Liver (tissue), 9 donors: ENCODE data around the gene MRPS23. TPM values are rescaled to one million over a fixed set of nuclear protein-coding genes. Genes with fewer than 3 reads are reported as not detected.

Experiments used
- DNase-seq: peaks from one replicate; pipeline ENCODE4 v3.0.0-alpha.2; 2017; ENCODE audit warnings: low spot score
- H3K27ac ChIP-seq, 2 donors: one replicate each; pipeline ENCODE4 v1.7.0; 2013; ENCODE audit warnings: inconsistent platforms in 2 of 2, low read length in 2 of 2, control low read depth in 1 of 2, low read depth in 1 of 2, mild to moderate bottlenecking in 1 of 2
- H3K27me3 ChIP-seq, 4 donors: one replicate each; pipeline versions ENCODE4 v1.6.1 to v1.7.0; 2013; ENCODE audit warnings: low read length in 3 of 4, inconsistent platforms in 1 of 4, mild to moderate bottlenecking in 1 of 4, moderate library complexity in 1 of 4; ENCODE audit not compliant: control insufficient read depth in 4 of 4, insufficient read depth in 4 of 4
- H3K36me3 ChIP-seq, 4 donors: one replicate each; pipeline versions ENCODE4 v1.6.1 to v1.7.0; 2013; ENCODE audit warnings: low read length in 3 of 4, mild to moderate bottlenecking in 3 of 4, low read depth in 1 of 4, moderate library complexity in 1 of 4; ENCODE audit not compliant: control insufficient read depth in 4 of 4, insufficient read depth in 3 of 4
- H3K4me1 ChIP-seq, 4 donors: one replicate each; pipeline versions ENCODE4 v1.6.1 to v1.7.0; 2013; ENCODE audit warnings: low read length in 3 of 4, mild to moderate bottlenecking in 3 of 4, moderate library complexity in 1 of 4; ENCODE audit not compliant: control insufficient read depth in 4 of 4, insufficient read depth in 4 of 4
- H3K4me3 ChIP-seq, 3 donors: one replicate each; pipeline versions ENCODE4 v1.6.1 to v1.7.0; 2013; ENCODE audit warnings: low read length in 3 of 3, control low read depth in 1 of 3, low read depth in 1 of 3, mild to moderate bottlenecking in 1 of 3
- H3K9ac ChIP-seq, 2 donors: one replicate each; pipeline ENCODE4 v1.7.0; 2013; ENCODE audit warnings: low read length in 2 of 2, mild to moderate bottlenecking in 2 of 2, moderate library complexity in 2 of 2, control low read depth in 1 of 2, low read depth in 1 of 2
- H3K9me3 ChIP-seq, 4 donors: one replicate each; pipeline versions ENCODE4 v1.6.1 to v1.7.0; 2013; ENCODE audit warnings: low read length in 3 of 4; ENCODE audit not compliant: control insufficient read depth in 4 of 4
- CTCF ChIP-seq: fragments of 150-350 bp; IDR thresholded peaks from 2 replicates; pipeline ENCODE4 v1.5.1; 2017; ENCODE audit warnings: improper control_type of control experiment, low read depth, low read length; ENCODE audit not compliant: missing input control
- EGR1 ChIP-seq, 2 donors: IDR thresholded peaks; 2 replicates each; pipeline ENCODE4 v1.6.1; 2016 to 2018; ENCODE audit warnings: antibody characterized with exemption in 2 of 2, low read depth in 2 of 2
- FOXA1 ChIP-seq: IDR thresholded peaks from 2 replicates; pipeline ENCODE4 v1.6.1; 2016; ENCODE audit warnings: antibody characterized with exemption
- FOXA2 ChIP-seq: IDR thresholded peaks from 2 replicates; pipeline ENCODE4 v1.6.1; 2016; ENCODE audit warnings: antibody characterized with exemption
- GABPA ChIP-seq, 2 donors: IDR thresholded peaks in 1 of 2; conservative IDR thresholded peaks in 1 of 2; 2 replicates each; pipeline ENCODE4 v1.6.1; 2016; ENCODE audit warnings: antibody characterized with exemption in 2 of 2, mild to moderate bottlenecking in 1 of 2, moderate library complexity in 1 of 2
- HNF4A ChIP-seq, 2 donors: conservative IDR thresholded peaks; 2 replicates each; pipeline ENCODE4 v1.6.1; 2016; ENCODE audit warnings: antibody characterized with exemption in 2 of 2, mild to moderate bottlenecking in 2 of 2
- JUND ChIP-seq, 2 donors: IDR thresholded peaks; 2 replicates each; pipeline ENCODE4 v1.6.1; 2016; ENCODE audit warnings: antibody characterized with exemption in 2 of 2
- MAX ChIP-seq: IDR thresholded peaks from 2 replicates; pipeline ENCODE4 v1.6.1; 2016; ENCODE audit warnings: antibody characterized with exemption
- NR2F2 ChIP-seq: IDR thresholded peaks from 2 replicates; pipeline ENCODE4 v1.6.1; 2016; ENCODE audit warnings: antibody characterized with exemption
- RAD21 ChIP-seq, 2 donors: IDR thresholded peaks; 2 replicates each; pipeline ENCODE4 v1.6.1; 2016; ENCODE audit warnings: antibody characterized with exemption in 2 of 2, mild to moderate bottlenecking in 2 of 2
- REST ChIP-seq: IDR thresholded peaks from 2 replicates; pipeline ENCODE4 v1.6.1; 2016; ENCODE audit warnings: antibody characterized with exemption, mild to moderate bottlenecking
- RXRA ChIP-seq, 2 donors: IDR thresholded peaks; 2 replicates each; pipeline ENCODE4 v1.6.1; 2017 to 2018; ENCODE audit warnings: antibody characterized with exemption in 2 of 2, mild to moderate bottlenecking in 1 of 2
- SP1 ChIP-seq: IDR thresholded peaks from 2 replicates; pipeline ENCODE4 v1.6.1; 2018; ENCODE audit warnings: antibody characterized with exemption, mild to moderate bottlenecking
- YY1 ChIP-seq: IDR thresholded peaks from 2 replicates; pipeline ENCODE4 v1.6.1; 2016; ENCODE audit warnings: antibody characterized with exemption, mild to moderate bottlenecking
- ZBTB33 ChIP-seq: IDR thresholded peaks from 2 replicates; pipeline ENCODE4 v1.6.1; 2016; ENCODE audit warnings: antibody characterized with exemption
- WGBS: extraction: QIAGEN DNeasy Blood & Tissue Kit; methylation state at CpG from one replicate; pipeline ENCODE4 v1.1.7; 2013; 5-methylcytosine and 5-hydroxymethylcytosine counted together
- polyA plus RNA-seq, 2 donors: library from polyadenylated mRNA; stranded (reverse) in 1 of 2; unstranded in 1 of 2; fragments of 200-250 nt in 1 of 2; fragments of >200 nt in 1 of 2; fragmentation: Nextera tagmentation in 1 of 2; extraction: Ambion mirVana in 1 of 2; gene quantifications; one replicate each; pipeline versions ENCODE4 v1.2.1 to v1.2.3, GENCODE V29; 2013 to 2015
- total RNA-seq, 2 donors: library from RNA; depleted of rRNA; stranded (reverse); fragments of >200 nt; gene quantifications; one replicate each; pipeline ENCODE4 v1.2.3, GENCODE V29; 2014
- TF ChIP-seq, protein P1 (sequence below): IDR thresholded peaks from 2 replicates; pipeline ENCODE4 v1.6.1; 2016; ENCODE audit warnings: antibody characterized with exemption
- donor health status: healthy.
- donor health status: healthy.
- donor health status: healthy.
- donor health status: healthy.
- donor health status: healthy.

The MRPS23 gene
- total and polyA plus RNA-seq, 4 donors: 9.8 to 24.3 (median 16.9) TPM

DNA sequence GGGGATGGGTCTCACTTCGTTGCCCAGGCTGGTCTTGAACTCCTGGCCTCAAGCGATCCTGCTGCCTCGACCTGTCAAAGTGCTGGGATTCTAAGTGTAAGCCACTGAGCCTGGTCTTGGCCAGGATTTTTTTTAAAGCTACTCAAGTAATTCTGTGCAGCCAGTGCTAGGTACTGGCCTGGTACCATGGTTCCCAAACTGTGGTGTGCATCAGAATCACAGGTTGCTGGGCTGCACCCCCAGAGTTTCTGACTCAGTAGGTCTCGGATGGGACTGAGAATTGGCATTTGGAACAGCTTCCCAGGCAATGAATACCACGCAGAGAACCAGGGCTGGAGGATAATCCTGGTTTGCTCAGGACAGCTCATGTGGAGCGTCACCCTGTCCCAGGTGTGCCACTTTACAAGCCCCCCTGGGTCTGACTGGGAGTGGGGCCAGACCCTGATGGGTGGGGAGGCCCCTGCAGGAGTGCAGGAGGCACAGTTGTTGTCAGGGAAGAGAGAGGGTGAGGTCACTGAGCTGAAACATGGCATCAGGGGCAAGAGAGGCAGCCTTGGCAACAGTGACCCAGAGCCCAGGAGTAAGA lies 10.7 kb upstream of the MRPS23 start:
- Histone ChIP-seq H3K9me3 (no peaks in the 10 kb centered on the region), H3K27ac (no peak overlapping the region), H3K4me3 (no peak overlapping the region), H3K27me3 (no peaks in the 10 kb centered on the region), H3K36me3 (no peaks in the 10 kb centered on the region), H3K9ac (no peak overlapping the region), H3K4me1 (peaks cover 9 to 19% (median 14%) of the 10 kb centered on the region in 4 donors)
- WGBS: 78% methylated on average over 6 of the region's 6 CpGs
- no peak for TF ChIP-seq MAX
- no peak for TF ChIP-seq ZBTB33
- TF ChIP-seq, protein P1, sequence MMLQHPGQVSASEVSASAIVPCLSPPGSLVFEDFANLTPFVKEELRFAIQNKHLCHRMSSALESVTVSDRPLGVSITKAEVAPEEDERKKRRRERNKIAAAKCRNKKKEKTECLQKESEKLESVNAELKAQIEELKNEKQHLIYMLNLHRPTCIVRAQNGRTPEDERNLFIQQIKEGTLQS: no peak
- TF ChIP-seq YY1: no peak
- TF ChIP-seq FOXA1: no peak
- TF ChIP-seq EGR1 (IDR thresholded peaks at IDR 0.05; ENCODE audit: low read depth in 2 of 2): no peak
- TF ChIP-seq JUND (IDR thresholded peaks at IDR 0.05): no peak
- no peak for TF ChIP-seq SP1
- TF ChIP-seq RAD21 (IDR thresholded peaks at IDR 0.05): no peak
- TF ChIP-seq NR2F2: no peak
- no peak for TF ChIP-seq HNF4A (conservative IDR thresholded peaks at IDR 0.05)
- no peak for TF ChIP-seq FOXA2
- TF ChIP-seq GABPA (IDR thresholded peaks at IDR 0.05 in 1 of 2, conservative IDR thresholded peaks at IDR 0.05 in 1 of 2): no peak
- no peak for TF ChIP-seq RXRA (IDR thresholded peaks at IDR 0.05)
- DNase-seq: peak; percentile 30

DNA sequence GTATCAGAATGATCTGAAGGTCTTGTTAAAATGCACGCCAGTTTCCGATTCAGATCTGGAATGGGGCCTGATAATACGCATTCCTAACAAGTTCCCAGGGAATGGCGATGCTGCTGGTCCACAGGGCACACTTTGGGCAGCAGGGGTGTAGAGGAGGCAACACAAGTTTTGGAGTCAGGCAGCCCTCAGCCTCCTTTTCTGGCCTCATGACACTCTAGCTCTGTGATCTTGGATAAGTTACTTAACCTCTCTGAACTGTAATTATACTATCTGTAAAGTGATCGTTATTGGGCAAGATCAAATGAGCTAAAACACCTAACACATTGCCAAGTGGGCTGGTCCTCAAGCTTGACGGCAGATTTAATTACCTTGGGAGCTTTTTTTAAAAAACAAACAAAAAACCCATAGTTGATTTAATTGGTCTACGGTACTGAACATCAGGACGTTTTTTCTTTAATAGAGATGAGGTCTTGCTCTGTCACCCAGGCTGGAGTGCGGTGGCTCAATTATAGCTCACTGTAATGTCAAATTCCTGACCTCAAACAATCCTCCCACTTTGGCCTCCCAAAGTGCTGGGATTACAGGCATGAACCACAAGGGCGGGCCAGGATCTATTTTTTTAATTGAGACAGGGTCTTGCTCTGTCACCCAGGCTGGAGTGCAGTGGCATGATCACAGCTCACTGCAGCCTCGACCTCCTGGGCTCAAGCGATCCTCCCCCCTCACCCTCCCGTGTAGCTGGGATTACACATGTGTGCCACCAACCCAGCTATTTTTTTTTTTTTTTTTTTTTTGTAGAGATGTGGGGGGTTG lies 10.0 kb upstream of the MRPS23 start:
- no peak overlapping the region for H3K27ac ChIP-seq
- no peak overlapping the region for H3K9ac ChIP-seq
- WGBS: 61% methylated on average over 13 of the region's 13 CpGs
- TF ChIP-seq FOXA1: no peak
- no peak for TF ChIP-seq REST
- no peak for TF ChIP-seq FOXA2
- no peak for TF ChIP-seq SP1
- no peak for TF ChIP-seq CTCF
- no peak for TF ChIP-seq RAD21 (IDR thresholded peaks at IDR 0.05)
- no peak for TF ChIP-seq EGR1 (IDR thresholded peaks at IDR 0.05; ENCODE audit: low read depth in 2 of 2)
- no peak for TF ChIP-seq ZBTB33
- TF ChIP-seq NR2F2: no peak
- TF ChIP-seq, protein P1: no peak
- no peak for TF ChIP-seq JUND (IDR thresholded peaks at IDR 0.05)
- no peak for TF ChIP-seq MAX
- TF ChIP-seq YY1: no peak
- TF ChIP-seq GABPA (IDR thresholded peaks at IDR 0.05 in 1 of 2, conservative IDR thresholded peaks at IDR 0.05 in 1 of 2): no peak
- H3K9me3 ChIP-seq: no peaks in the 10 kb centered on the region
- peaks cover 9 to 19% (median 14%) of the 10 kb centered on the region in 4 donors for H3K4me1 ChIP-seq
- no peak overlapping the region for H3K4me3 ChIP-seq
- no peaks in the 10 kb centered on the region for H3K36me3 ChIP-seq
- no peaks in the 10 kb centered on the region for H3K27me3 ChIP-seq
- DNase-seq: no peak
